B cell (primary cell): ENCODE data around the gene BCL3. TPM values are rescaled to one million over a fixed set of nuclear protein-coding genes. Genes with fewer than 3 reads are reported as not detected.
A peak's percentile ranks its signal among the peaks of the same experiment; 100 is the strongest.

Experiments
- ATAC-seq: fragments of 200-7000 bp; cut with Tn5 transposase; one replicate; pipeline ENCODE4 v1.10.0; 2021; ENCODE audit warnings: low read depth, mild to moderate bottlenecking, moderate number of reproducible peaks, moderate library complexity
- CTCF ChIA-PET: fragments of 350-600 bp; sonication (Branson Sonifier 250); formaldehyde crosslinking; loops from one replicate; lab custom pipeline; 2021; ENCODE audit warnings: antibody characterized with exemption, inconsistent platforms; lab: Charles Lee
- POLR2A ChIA-PET: fragments of 350-600 bp; sonication (Branson Sonifier 250); formaldehyde crosslinking; loops from one replicate; lab custom pipeline; 2021; ENCODE audit warnings: antibody characterized with exemption; lab: Charles Lee
- DNase-seq: peaks from one replicate; pipeline ENCODE4 v3.0.0; 2013
- H2AFZ ChIP-seq: 2 replicates; pipeline ENCODE4 v1.6.1; 2012; ENCODE audit warnings: mild to moderate bottlenecking, low read depth, low read length; ENCODE audit not compliant: insufficient read depth, poor library complexity, severe bottlenecking
- H3K27ac ChIP-seq, 2 donors: 1 replicate in 1 of 2; 2 replicates in 1 of 2; pipeline ENCODE4 v1.5.1; 2012 to 2013; ENCODE audit warnings: low read length in 2 of 2, mild to moderate bottlenecking in 2 of 2, moderate library complexity in 1 of 2
- H3K27me3 ChIP-seq, 4 experiments: fragments of 200-600 bp in 1 of 4; sonication (generic) in 1 of 4; replicated peaks in 1 of 4; 1 replicate in 2 of 4; 2 replicates in 2 of 4; pipeline versions ENCODE4 v1.6.1 to v1.7.0; 2013 to 2016; ENCODE audit warnings: low read length in 3 of 4, mild to moderate bottlenecking in 2 of 4, mixed read lengths in 1 of 4, moderate library complexity in 1 of 4; ENCODE audit not compliant: insufficient read depth in 4 of 4, control insufficient read depth in 3 of 4; ENCODE audit errors: control extremely low read depth in 1 of 4
- H3K36me3 ChIP-seq, 2 experiments: replicated peaks in 1 of 2; 1 replicate in 1 of 2; 2 replicates in 1 of 2; pipeline versions ENCODE4 v1.6.1 to v1.7.1; 2013; ENCODE audit warnings: low read length in 1 of 2; ENCODE audit not compliant: insufficient read depth in 2 of 2, control insufficient read depth in 1 of 2; ENCODE audit errors: control extremely low read depth in 1 of 2, extremely low read depth in 1 of 2
- H3K4me1 ChIP-seq, 2 donors: fragments of 200-600 bp in 1 of 2; sonication (generic) in 1 of 2; 1 replicate in 1 of 2; 2 replicates in 1 of 2; pipeline versions ENCODE4 v1.5.1 to v1.6.1; 2013 to 2017; ENCODE audit warnings: low read length in 2 of 2; ENCODE audit not compliant: control insufficient read depth in 2 of 2, insufficient read depth in 2 of 2
- H3K4me2 ChIP-seq: replicated peaks from 2 replicates; pipeline ENCODE3; 2012; ENCODE audit warnings: mild to moderate bottlenecking, low read depth, low read length; ENCODE audit not compliant: poor library complexity, severe bottlenecking
- H3K4me3 ChIP-seq, 5 experiments: fragments of 200-600 bp in 1 of 5; sonication (generic) in 1 of 5; 1 replicate in 3 of 5; 2 replicates in 2 of 5; pipeline versions ENCODE4 v1.5.1 to v1.7.0; 2011 to 2016; ENCODE audit warnings: low read length in 4 of 5, mild to moderate bottlenecking in 4 of 5, low read depth in 2 of 5, control low read depth in 1 of 5, moderate library complexity in 1 of 5; ENCODE audit not compliant: insufficient read depth in 1 of 5; ENCODE audit errors: control extremely low read depth in 1 of 5, extremely low read depth in 1 of 5
- H3K79me2 ChIP-seq: fragments of 200-600 bp; sonication (generic); one replicate; pipeline ENCODE4 v1.6.0; 2016; ENCODE audit warnings: low read length; ENCODE audit not compliant: control insufficient read depth, insufficient read depth
- H3K9ac ChIP-seq: fragments of 200-600 bp; sonication (generic); 2 replicates; pipeline ENCODE4 v1.6.1; 2017; ENCODE audit warnings: mild to moderate bottlenecking, low read length, moderate library complexity
- H3K9me3 ChIP-seq, 3 donors: one replicate each; pipeline versions ENCODE4 v1.6.1 to v1.7.1; 2013; ENCODE audit warnings: low read length in 2 of 3; ENCODE audit not compliant: control insufficient read depth in 2 of 3, insufficient read depth in 1 of 3; ENCODE audit errors: control extremely low read depth in 1 of 3
- H4K20me1 ChIP-seq: 2 replicates; pipeline ENCODE4 v1.6.0; 2012; ENCODE audit warnings: mild to moderate bottlenecking, low read length; ENCODE audit not compliant: insufficient read depth, control insufficient read depth, poor library complexity, severe bottlenecking
- H3K27ac Mint-ChIP-seq: one replicate; pipeline ENCODE4 v1.8.0; 2021; ENCODE audit warnings: mixed read lengths
- H3K27me3 Mint-ChIP-seq: one replicate; pipeline ENCODE4 v1.8.0; 2021; ENCODE audit warnings: mixed read lengths
- H3K4me1 Mint-ChIP-seq: one replicate; pipeline ENCODE4 v1.8.0; 2021; ENCODE audit warnings: mixed read lengths
- H3K4me3 Mint-ChIP-seq: one replicate; pipeline ENCODE4 v1.8.0; 2021; ENCODE audit warnings: mixed read lengths
- H3K9me3 Mint-ChIP-seq: one replicate; pipeline ENCODE4 v1.8.0; 2022; ENCODE audit warnings: mixed read lengths; ENCODE audit not compliant: insufficient read depth
- EZH2 ChIP-seq: IDR thresholded peaks from 2 replicates; pipeline ENCODE4 v1.6.1; 2012; ENCODE audit warnings: borderline replicate concordance, low read depth, mild to moderate bottlenecking, moderate library complexity, low read length; ENCODE audit not compliant: insufficient read depth, poor library complexity, severe bottlenecking
- WGBS: methylation state at CpG from one replicate; pipeline ENCODE4 v1.1.5; 2013; ENCODE audit warnings: missing lambda C conversion rate; ENCODE audit not compliant: insufficient coverage; 5-methylcytosine and 5-hydroxymethylcytosine counted together
- intact Hi-C: fragments of 100-400 bp; cut with micrococcal nuclease; formaldehyde crosslinking; loops from one replicate; pipeline ENCODE4 v1.10.0; 2022
- polyA plus RNA-seq: library from polyadenylated mRNA; depleted of rRNA; stranded (reverse); fragments of >200 nt; gene quantifications from 2 replicates; pipeline ENCODE4 v1.2.3, GENCODE V29; 2012
- total RNA-seq, 2 donors: library from RNA; stranded (reverse); fragments of 120-200 nt in 1 of 2; gene quantifications; 1 replicate in 1 of 2; 2 replicates in 1 of 2; pipeline versions ENCODE4 v1.2.3 to v1.2.4, GENCODE V29; 2013 to 2022
- TF ChIP-seq, protein P1 (sequence below): fragments of 200-600 bp; IDR thresholded peaks from one replicate; pipeline ENCODE4 v1.8.0; 2022; ENCODE audit warnings: antibody characterized with exemption, mild to moderate bottlenecking

BCL3 gene
- total and polyA plus RNA-seq, 2 donors (not counting 1 experiment from before 2014, with no cell fraction given) = 52.3 to 147 TPM

DNA sequence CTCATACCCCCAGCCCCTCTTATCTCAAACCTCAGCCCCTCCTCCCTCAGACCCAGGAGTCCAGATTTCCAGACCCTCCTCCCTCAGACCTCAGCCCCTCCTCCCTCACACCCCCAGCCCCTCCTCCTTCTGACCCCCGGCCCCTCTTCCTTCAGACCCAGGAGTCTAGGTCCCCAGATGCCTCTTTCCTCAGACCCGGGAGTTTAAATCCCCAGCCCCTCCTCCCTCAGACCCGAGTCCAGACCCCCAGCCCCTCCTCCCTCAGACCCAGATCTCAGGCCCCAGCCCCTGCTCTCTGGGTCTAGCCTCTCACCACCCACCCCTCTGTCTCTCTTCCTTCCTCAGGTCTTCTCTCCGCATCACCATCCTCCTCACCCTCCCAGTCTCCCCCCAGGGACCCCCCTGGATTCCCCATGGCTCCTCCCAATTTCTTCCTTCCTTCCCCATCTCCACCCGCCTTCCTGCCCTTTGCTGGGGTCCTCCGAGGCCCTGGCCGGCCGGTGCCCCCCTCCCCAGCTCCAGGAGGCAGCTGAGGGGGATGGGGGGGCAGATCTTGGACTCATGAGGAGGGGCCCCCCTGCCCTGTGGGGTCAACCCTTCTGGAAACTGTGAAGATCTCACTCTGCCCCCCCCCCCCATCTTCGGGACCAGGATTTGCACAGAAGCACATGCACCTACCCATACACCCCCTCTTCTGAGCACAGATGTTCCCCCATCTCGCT is 10.7 kb downstream of the BCL3 start:
- Mint-ChIP-seq H3K4me1 (peaks cover 25% of the 10 kb centered on the region), H3K9me3 (no peaks in the 10 kb centered on the region), H3K27ac (no peak overlapping the region), H3K4me3 (no peak overlapping the region), H3K27me3 (no peaks in the 10 kb centered on the region)
- Histone ChIP-seq H3K79me2 (peaks cover 8% of the 10 kb centered on the region), H3K4me2 (no peak overlapping the region), H3K4me3 (no peak overlapping the region), H3K9me3 (no peaks in the 10 kb centered on the region), H3K9ac (no peak overlapping the region), H4K20me1 (peaks cover 8% of the 10 kb centered on the region), H2AFZ (no peak overlapping the region), H3K27ac (no peak overlapping the region), H3K4me1 (peaks cover 14 to 18% of the 10 kb centered on the region in 2 donors), H3K27me3 (no peaks in the 10 kb centered on the region), H3K36me3 (peaks cover 2 to 22% of the 10 kb centered on the region in 2 experiments)
- ATAC-seq (no peak), DNase-seq (no peak)
- ChIA-PET CTCF (interaction anchor here (2.4 kb wide), 1 partner anchor 35 kb away, joined by 6 read pairs; no protein-coding TSS in a partner anchor), POLR2A (no interaction called here)
- TF ChIP-seq, protein P1, sequence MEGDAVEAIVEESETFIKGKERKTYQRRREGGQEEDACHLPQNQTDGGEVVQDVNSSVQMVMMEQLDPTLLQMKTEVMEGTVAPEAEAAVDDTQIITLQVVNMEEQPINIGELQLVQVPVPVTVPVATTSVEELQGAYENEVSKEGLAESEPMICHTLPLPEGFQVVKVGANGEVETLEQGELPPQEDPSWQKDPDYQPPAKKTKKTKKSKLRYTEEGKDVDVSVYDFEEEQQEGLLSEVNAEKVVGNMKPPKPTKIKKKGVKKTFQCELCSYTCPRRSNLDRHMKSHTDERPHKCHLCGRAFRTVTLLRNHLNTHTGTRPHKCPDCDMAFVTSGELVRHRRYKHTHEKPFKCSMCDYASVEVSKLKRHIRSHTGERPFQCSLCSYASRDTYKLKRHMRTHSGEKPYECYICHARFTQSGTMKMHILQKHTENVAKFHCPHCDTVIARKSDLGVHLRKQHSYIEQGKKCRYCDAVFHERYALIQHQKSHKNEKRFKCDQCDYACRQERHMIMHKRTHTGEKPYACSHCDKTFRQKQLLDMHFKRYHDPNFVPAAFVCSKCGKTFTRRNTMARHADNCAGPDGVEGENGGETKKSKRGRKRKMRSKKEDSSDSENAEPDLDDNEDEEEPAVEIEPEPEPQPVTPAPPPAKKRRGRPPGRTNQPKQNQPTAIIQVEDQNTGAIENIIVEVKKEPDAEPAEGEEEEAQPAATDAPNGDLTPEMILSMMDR = no peak
- no peak for TF ChIP-seq EZH2
- WGBS = 85% methylated on average over 4 of the region's 10 CpGs
- intact Hi-C loops = no loop called here

- ATAC-seq = peak; percentile 19
- Histone ChIP-seq H3K4me3 (no peak overlapping the region), H3K79me2 (no peaks in the 10 kb centered on the region), H3K4me2 (no peak overlapping the region), H3K9me3 (no peaks in the 10 kb centered on the region), H2AFZ (no peak overlapping the region), H3K27me3 (no peaks in the 10 kb centered on the region), H3K36me3 (peaks cover 2 to 16% of the 10 kb centered on the region in 2 experiments), H4K20me1 (peaks cover 8% of the 10 kb centered on the region), H3K4me1 (no peaks in the 10 kb centered on the region), H3K9ac (no peak overlapping the region), H3K27ac (no peak overlapping the region)
- 92% methylated on average over 3 of the region's 8 CpGs for WGBS
- Mint-ChIP-seq H3K9me3 (no peaks in the 10 kb centered on the region), H3K27me3 (no peaks in the 10 kb centered on the region), H3K27ac (peak overlapping the region; percentile 62), H3K4me3 (no peak overlapping the region), H3K4me1 (peaks cover 17% of the 10 kb centered on the region)
- intact Hi-C loops = no loop called here
- POLR2A ChIA-PET = interaction anchor here (0.6 to 0.9 kb wide), 5 partner anchors 9 to 759 kb away, joined by 3 to 5 read pairs (median 5); no protein-coding TSS in a partner anchor
- no peak for DNase-seq
- no peak for TF ChIP-seq EZH2
- TF ChIP-seq, protein P1 = no peak
- CTCF ChIA-PET = interaction anchor here (1.2 to 1.5 kb wide), 1 partner anchor 38 kb away, joined by 5 read pairs; no protein-coding TSS in a partner anchor
These were observed 13.5 kb downstream of the BCL3 start for GRCh38 chr19:44762038-44762437.
